HG03159 (cell line): ENCODE data around the gene IGIP.

Source experiments
- ATAC-seq: cut with Tn5 transposase; IDR thresholded peaks from one replicate; pipeline ENCODE4 v1.9.1; 2021; ENCODE audit warnings: mild to moderate bottlenecking, moderate library complexity; ENCODE audit not compliant: unreplicated experiment

The IGIP gene

GRCh38 chr5:140162275-140162674 is 36.5 kb downstream of the IGIP start:
- ATAC-seq = no peak

- no peak for ATAC-seq
Measured at GRCh38 chr5:140162781-140163180, 37.0 kb downstream of the IGIP start.

DNA sequence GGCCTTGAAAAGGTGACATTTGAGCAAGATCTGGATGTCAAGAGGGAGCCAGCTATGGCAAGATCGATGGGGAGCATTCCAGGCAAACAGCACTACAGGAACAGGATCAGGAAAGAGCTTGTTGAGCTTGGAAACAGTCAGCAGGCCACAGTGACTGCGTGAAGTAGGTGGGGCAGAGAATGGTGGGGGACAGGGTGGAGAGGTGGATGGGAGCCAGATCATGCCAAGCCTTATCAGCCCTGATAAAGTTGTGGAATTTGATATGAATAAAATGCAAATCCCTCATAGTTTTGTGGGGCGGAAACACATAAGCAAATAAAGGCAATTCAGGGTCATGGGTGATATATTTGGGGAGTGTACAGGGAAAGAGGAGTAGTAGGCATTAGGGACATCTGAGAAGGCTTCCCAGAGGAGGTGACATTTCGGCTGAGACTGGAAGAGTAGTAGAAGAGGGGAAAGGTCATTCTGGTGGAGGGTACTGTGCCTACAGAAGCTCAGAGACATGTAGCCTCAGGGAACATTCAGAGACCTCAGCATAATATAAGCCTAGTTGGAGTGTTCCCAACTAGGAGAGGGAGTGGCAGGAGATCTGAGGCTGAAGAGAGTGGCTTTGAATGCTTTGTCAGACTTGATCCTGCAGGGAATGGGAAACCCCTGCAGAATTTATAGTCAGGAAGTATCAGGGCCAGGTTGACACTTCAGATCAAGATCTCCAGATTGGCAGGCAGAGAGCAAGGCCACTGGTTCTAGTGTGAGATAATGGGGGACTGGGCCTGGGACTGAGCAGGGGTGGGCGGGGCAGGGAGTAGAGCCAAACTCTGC is 39.6 kb downstream of the IGIP start:
- no peak for ATAC-seq

DNA sequence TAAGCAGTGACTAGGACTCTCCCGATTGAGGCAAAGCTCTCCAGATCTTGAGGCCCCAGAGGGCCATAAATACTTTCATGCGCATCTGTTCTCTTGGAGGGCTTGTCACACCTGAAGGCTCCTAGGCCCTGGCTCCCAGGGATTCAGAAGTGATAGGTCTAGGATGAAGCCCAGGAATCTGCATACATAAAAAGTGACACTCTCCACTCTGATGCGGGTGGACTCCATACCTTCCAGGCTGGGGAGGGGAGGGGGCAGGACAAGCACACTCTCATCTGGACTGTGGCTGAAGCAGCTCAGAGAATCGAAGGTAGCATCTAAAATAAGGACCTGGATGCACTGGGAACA is 40.2 kb downstream of the IGIP start:
- no peak for ATAC-seq

GRCh38 chr5:140166911-140167310 is 41.2 kb downstream of the IGIP start:
- ATAC-seq = no peak

GRCh38 chr5:140168371-140168770 is 42.6 kb downstream of the IGIP start:
- ATAC-seq = no peak

DNA sequence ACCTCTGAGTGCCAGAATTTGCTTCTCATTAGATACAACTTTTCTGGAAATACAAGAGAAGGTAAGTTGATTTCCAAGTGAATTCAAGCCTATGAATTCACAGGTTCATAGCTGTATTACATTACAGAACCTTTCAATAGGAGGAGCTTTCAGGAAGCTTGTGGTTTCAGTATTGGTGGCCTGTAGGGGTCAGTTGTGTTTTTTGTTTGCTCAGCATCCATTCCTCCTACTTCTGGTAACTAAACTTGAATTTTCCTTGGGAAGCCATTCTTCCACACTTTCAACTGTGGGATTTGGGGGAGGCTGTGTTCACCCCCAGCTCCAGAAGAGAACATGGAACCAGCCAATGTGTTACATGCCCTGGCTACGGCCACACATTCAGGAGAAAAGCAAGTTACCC is 43.7 kb downstream of the IGIP start:
- no peak for ATAC-seq

DNA sequence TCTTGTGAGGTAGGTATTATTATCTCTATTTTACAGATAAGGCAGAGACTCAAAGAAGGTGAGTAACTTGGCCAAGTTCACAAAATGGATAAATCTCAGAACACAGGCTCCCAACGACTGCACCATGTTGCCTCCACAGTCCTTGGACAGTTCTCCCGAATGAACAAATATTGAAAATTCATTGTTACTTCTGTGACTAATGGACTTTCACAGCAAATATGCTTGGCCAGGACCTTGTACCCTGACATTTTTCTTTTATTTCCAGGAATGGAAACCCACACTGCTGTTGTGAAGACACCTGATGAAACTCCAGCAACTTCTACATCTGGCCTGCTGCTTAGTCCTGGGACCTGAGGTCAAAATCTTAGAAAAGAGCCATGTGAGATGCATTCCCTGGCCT is 46.7 kb downstream of the IGIP start:
- ATAC-seq = no peak

- no peak for ATAC-seq
Measured at GRCh38 chr5:140174014-140174413, 48.3 kb downstream of the IGIP start.

- ATAC-seq = peak; percentile 93
Measured at GRCh38 chr5:140174465-140175366, 49.0 kb downstream of the IGIP start, which contains the start of gene CYSTM1. TSS of gene CYSTM1 (plus strand) at chr5:140175188. CDS start at chr5:140194466, 19,278 bp downstream.

- peak; percentile 47 for ATAC-seq
Measured at GRCh38 chr5:140175367-140176030, 49.8 kb downstream of the IGIP start.

DNA sequence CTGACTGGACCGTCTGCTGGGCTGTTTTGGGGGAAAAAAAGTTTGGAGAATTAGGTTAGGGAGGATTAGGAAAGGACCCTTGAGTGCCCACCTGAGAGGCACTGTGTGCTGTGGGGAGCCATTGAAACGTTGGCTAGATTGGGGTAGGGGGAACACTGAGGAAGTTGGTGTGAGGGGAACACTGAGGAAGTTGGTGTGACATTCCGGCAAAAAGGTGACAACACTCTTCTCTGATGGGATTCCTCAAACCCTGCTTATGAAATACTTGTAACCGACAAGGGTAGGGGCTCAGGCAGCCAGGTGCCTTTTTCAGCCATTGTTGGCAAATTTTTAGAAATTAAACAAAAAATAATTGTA is 50.3 kb downstream of the IGIP start:
- ATAC-seq = no peak

- ATAC-seq = no peak
Measured at GRCh38 chr5:140178086-140178410, 52.3 kb downstream of the IGIP start.

DNA sequence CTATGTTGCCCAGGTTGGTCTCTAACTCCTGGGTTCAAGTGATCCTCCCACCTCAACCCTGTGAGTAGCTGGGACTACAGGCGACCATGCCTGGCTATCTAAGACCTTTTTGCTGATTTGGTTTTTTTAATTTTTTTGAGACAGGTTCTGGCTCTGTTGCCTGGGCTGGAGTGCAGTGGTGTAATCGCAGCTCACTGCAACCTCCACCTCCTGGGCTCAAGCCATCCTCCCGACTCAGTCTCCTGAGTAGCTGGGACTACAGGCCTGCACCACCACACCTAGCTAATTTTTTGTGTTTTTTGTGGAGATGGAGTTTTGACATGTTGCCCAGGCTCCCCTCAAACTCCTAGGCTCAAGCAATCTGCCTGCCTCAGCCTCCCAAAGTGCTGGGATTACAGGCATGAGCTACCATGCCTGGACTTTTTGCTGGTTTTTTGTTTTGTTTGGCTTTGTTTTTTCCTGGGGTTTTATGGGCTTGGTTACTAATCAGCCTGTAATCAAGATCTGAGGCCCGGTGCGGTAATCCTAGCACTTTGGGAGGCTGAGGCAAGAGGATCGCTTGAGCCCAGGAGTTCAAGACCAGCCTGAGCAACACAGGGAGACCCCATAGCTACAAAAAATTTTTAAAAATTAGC is 52.9 kb downstream of the IGIP start:
- no peak for ATAC-seq
